MM.1S (cell line): Measurements from ENCODE around the gene MPP3.

Source experiments
- CTCF ChIP-seq: fragments of 300-600 bp; sonication (generic); IDR thresholded peaks from 2 replicates; pipeline ENCODE4 v1.5.1; 2016; ENCODE audit warnings: antibody characterized with exemption, low read length, mixed read lengths
- EZH2 ChIP-seq: fragments of 300-600 bp; sonication (generic); optimal IDR thresholded peaks from 2 replicates; pipeline ENCODE3; 2017; ENCODE audit warnings: low read depth, mild to moderate bottlenecking, antibody characterized with exemption, low read length, mixed read lengths

GRCh38 chr17:43767713-43768059 is 65.3 kb downstream of the MPP3 start:
- TF ChIP-seq EZH2 (no peak), CTCF (no peak)
